Central memory CD4-positive, alpha-beta T cell (primary cell): ENCODE results near the gene KIAA0040.

Experiments used
- DNase-seq: peaks from one replicate; pipeline ENCODE4 v3.0.0; 2022
- total RNA-seq, 3 experiments: gene quantifications; one replicate each; lab custom pipeline; 2026; lab: John Stamatoyannopoulos, UW

The KIAA0040 gene
- total RNA-seq: 35.0 to 136 (median 45.1) reads per million in 3 experiments

GRCh38 chr1:175192630-175193526 is at the start of gene KIAA0040:
Gene KIAA0040 (minus strand): TSS chr1:175192776. CDS start chr1:175161013, 31,763 bp downstream.
- peak; percentile 43 for DNase-seq

- no peak for DNase-seq
These were observed 44.8 kb upstream of the KIAA0040 start for GRCh38 chr1:175237389-175237788.

- no peak for DNase-seq
These were observed 42.1 kb upstream of the KIAA0040 start for GRCh38 chr1:175234639-175235038.

- no peak for DNase-seq
These were observed 39.8 kb upstream of the KIAA0040 start for GRCh38 chr1:175232335-175232734.

GRCh38 chr1:175225805-175226129 is 33.2 kb upstream of the KIAA0040 start:
- DNase-seq: no peak

GRCh38 chr1:175222296-175222938 is 29.8 kb upstream of the KIAA0040 start:
- DNase-seq: no peak

- no peak for DNase-seq
These were observed 29.1 kb upstream of the KIAA0040 start for GRCh38 chr1:175221557-175222175.

GRCh38 chr1:175220853-175221556 is 28.4 kb upstream of the KIAA0040 start:
- DNase-seq: no peak

GRCh38 chr1:175219774-175220173 is 27.2 kb upstream of the KIAA0040 start:
- DNase-seq: no peak

GRCh38 chr1:175218786-175219434 is 26.3 kb upstream of the KIAA0040 start:
- DNase-seq: no peak

GRCh38 chr1:175217721-175218531 is 25.4 kb upstream of the KIAA0040 start:
- no peak for DNase-seq

GRCh38 chr1:175216444-175216843 is 23.9 kb upstream of the KIAA0040 start:
- DNase-seq: no peak

- no peak for DNase-seq
These were observed 19.1 kb upstream of the KIAA0040 start for GRCh38 chr1:175211656-175212055.

- no peak for DNase-seq
These were observed 18.2 kb upstream of the KIAA0040 start for GRCh38 chr1:175210744-175211143.

GRCh38 chr1:175209493-175209921 is 16.9 kb upstream of the KIAA0040 start:
- peak; percentile 43 for DNase-seq

- DNase-seq: peak; percentile 81
These were observed 16.4 kb upstream of the KIAA0040 start for GRCh38 chr1:175208773-175209492.

GRCh38 chr1:175207971-175208370 is 15.4 kb upstream of the KIAA0040 start:
- no peak for DNase-seq

- no peak for DNase-seq
These were observed 14.1 kb upstream of the KIAA0040 start for GRCh38 chr1:175206687-175207086.

GRCh38 chr1:175204330-175204729 is 11.8 kb upstream of the KIAA0040 start:
- DNase-seq: no peak

- DNase-seq: no peak
These were observed 11.0 kb upstream of the KIAA0040 start for GRCh38 chr1:175203570-175204068.
